Keratinocyte (primary cell): Measurements from ENCODE around the gene SPRED1. TPM values are rescaled to one million over a fixed set of nuclear protein-coding genes. Genes with fewer than 3 reads are reported as not detected.

ENCODE experiments used
- DNase-seq: peaks from one replicate; pipeline ENCODE4 v3.0.0-alpha.2; 2011; ENCODE audit warnings: low read depth, missing footprints, low spot score
- FAIRE-seq: peaks from 2 replicates; lab custom pipeline; 2011; peaks lifted over from hg19 to GRCh38; lab: Jason Lieb, UNC
- H2AFZ ChIP-seq: 2 replicates; pipeline ENCODE4 v1.6.0; 2012; ENCODE audit warnings: low read length, control low read depth, inconsistent platforms; ENCODE audit not compliant: control insufficient read depth
- H3K27ac ChIP-seq: 2 replicates; pipeline ENCODE4 v1.5.1; 2011; ENCODE audit warnings: low read length; ENCODE audit not compliant: control insufficient read depth, insufficient read depth
- H3K27me3 ChIP-seq: 3 replicates; pipeline ENCODE4 v1.6.0; 2011; ENCODE audit warnings: low read length; ENCODE audit not compliant: control insufficient read depth, insufficient read depth; ENCODE audit errors: extremely low read depth
- H3K36me3 ChIP-seq, 2 experiments: 2 replicates in 1 of 2; 3 replicates in 1 of 2; pipeline ENCODE4 v1.5.1; 2011; ENCODE audit warnings: low read length in 2 of 2, mild to moderate bottlenecking in 1 of 2; ENCODE audit not compliant: control insufficient read depth in 2 of 2, insufficient read depth in 2 of 2; ENCODE audit errors: extremely low read depth in 1 of 2
- H3K4me1 ChIP-seq: 3 replicates; pipeline ENCODE4 v1.5.1; 2011; ENCODE audit warnings: low read length; ENCODE audit not compliant: control insufficient read depth, insufficient read depth; ENCODE audit errors: extremely low read depth
- H3K4me2 ChIP-seq: 3 replicates; pipeline ENCODE4 v1.6.0; 2011; ENCODE audit warnings: low read depth, low read length; ENCODE audit not compliant: control insufficient read depth, insufficient read depth; ENCODE audit errors: extremely low read depth
- H3K4me3 ChIP-seq, 3 experiments: fragments of 200-600 bp in 1 of 3; sonication (generic) in 1 of 3; 2 replicates in 2 of 3; 3 replicates in 1 of 3; pipeline ENCODE4 v1.5.1; 2011 to 2016; ENCODE audit warnings: low read length in 3 of 3, mild to moderate bottlenecking in 3 of 3, control low read depth in 2 of 3, inconsistent platforms in 1 of 3, low read depth in 1 of 3, mixed read lengths in 1 of 3, mixed run types in 1 of 3, moderate library complexity in 1 of 3; ENCODE audit not compliant: control insufficient read depth in 2 of 3, insufficient read depth in 2 of 3; ENCODE audit errors: extremely low read depth in 1 of 3
- H3K79me2 ChIP-seq: 2 replicates; pipeline ENCODE4 v1.6.0; 2012; ENCODE audit warnings: low read length; ENCODE audit not compliant: control insufficient read depth, insufficient read depth
- H3K9ac ChIP-seq: 3 replicates; pipeline ENCODE4 v1.6.0; 2011; ENCODE audit warnings: low read length; ENCODE audit not compliant: control insufficient read depth, insufficient read depth; ENCODE audit errors: extremely low read depth
- H3K9me1 ChIP-seq: 3 replicates; pipeline ENCODE4 v1.6.0; 2011; ENCODE audit warnings: low read length; ENCODE audit not compliant: control insufficient read depth, insufficient read depth; ENCODE audit errors: extremely low read depth
- H3K9me3 ChIP-seq: 2 replicates; pipeline ENCODE4 v1.5.1; 2012; ENCODE audit warnings: low read depth, low read length; ENCODE audit not compliant: control insufficient read depth
- H4K20me1 ChIP-seq: 3 replicates; pipeline ENCODE4 v1.6.0; 2011; ENCODE audit warnings: low read length; ENCODE audit not compliant: control insufficient read depth, insufficient read depth; ENCODE audit errors: extremely low read depth
- EZH2 ChIP-seq: IDR thresholded peaks from one replicate; pipeline ENCODE4 v1.6.1; 2012; ENCODE audit warnings: inconsistent platforms, mild to moderate bottlenecking, low read length, moderate library complexity
- dilution Hi-C: fragments of 300-500 bp; cut with MboI; formaldehyde crosslinking; loops from one replicate; pipeline ENCODE4 v1.7.0; 2020; ENCODE audit warnings: low sequenced_read_pairs; ENCODE audit not compliant: extremely low pct_ligation_motif_present
- polyA plus RNA-seq, 5 experiments: library from polyadenylated mRNA; depleted of rRNA in 3 of 5; stranded (reverse) in 3 of 5; stranded (forward) in 1 of 5; unstranded in 1 of 5; fragments of >200 nt; gene quantifications; 1 replicate in 1 of 5; 2 replicates in 3 of 5; 3 replicates in 1 of 5; pipeline versions ENCODE4 v1.2.1 to v1.2.3, GENCODE V29; 2011 to 2012; ENCODE audit warnings: missing spikeins in 2 of 5, low read depth in 1 of 5, low replicate concordance in 1 of 5
- TF ChIP-seq, protein P1 (sequence below), 3 experiments: IDR thresholded peaks in 1 of 3; conservative IDR thresholded peaks in 1 of 3; optimal IDR thresholded peaks in 1 of 3; 2 replicates in 2 of 3; 3 replicates in 1 of 3; pipeline versions ENCODE3 to v1.5.1; 2011; ENCODE audit warnings: low read length in 3 of 3, mild to moderate bottlenecking in 3 of 3, moderate library complexity in 2 of 3, control low read depth in 1 of 3, inconsistent platforms in 1 of 3; ENCODE audit not compliant: insufficient read depth in 2 of 3; ENCODE audit errors: extremely low read depth in 1 of 3

SPRED1 gene
- polyA plus RNA-seq, 1 donor (not counting 4 experiments of a cell fraction or from before 2014, with no cell fraction given) = 11.5 TPM

DNA sequence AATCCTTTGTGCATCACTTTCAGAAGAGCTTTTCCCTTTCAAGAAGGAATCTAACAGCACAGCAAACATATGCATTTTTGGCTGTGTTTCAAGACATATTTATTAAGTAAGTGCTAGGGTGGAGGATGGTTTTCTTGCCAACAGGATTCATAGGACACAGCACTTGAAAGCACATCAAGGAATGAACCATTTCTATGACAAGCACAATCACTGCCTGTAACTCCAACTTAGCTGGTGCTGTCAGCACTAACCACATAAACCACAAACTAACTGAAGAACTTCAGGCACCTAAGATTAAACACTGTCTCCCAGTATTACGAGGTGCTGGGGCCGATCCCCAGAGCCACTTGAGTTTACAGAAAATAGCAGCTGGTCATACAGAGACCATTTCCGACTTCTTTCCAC is 35.4 kb upstream of the SPRED1 start:
- Histone ChIP-seq H3K79me2 (no peaks in the 10 kb centered on the region), H3K27me3 (no peaks in the 10 kb centered on the region), H3K36me3 (no peaks in the 10 kb centered on the region), H3K27ac (peak overlapping the region; percentile 65), H3K9me1 (no peaks in the 10 kb centered on the region), H3K4me2 (peak overlapping the region; percentile 65), H2AFZ (no peak overlapping the region), H3K4me3 (no peak overlapping the region), H3K9me3 (no peaks in the 10 kb centered on the region), H4K20me1 (no peaks in the 10 kb centered on the region), H3K9ac (no peak overlapping the region), H3K4me1 (peaks cover 23% of the 10 kb centered on the region)
- peak; percentile 92 for FAIRE-seq
- no peak for TF ChIP-seq EZH2
- TF ChIP-seq, protein P1, sequence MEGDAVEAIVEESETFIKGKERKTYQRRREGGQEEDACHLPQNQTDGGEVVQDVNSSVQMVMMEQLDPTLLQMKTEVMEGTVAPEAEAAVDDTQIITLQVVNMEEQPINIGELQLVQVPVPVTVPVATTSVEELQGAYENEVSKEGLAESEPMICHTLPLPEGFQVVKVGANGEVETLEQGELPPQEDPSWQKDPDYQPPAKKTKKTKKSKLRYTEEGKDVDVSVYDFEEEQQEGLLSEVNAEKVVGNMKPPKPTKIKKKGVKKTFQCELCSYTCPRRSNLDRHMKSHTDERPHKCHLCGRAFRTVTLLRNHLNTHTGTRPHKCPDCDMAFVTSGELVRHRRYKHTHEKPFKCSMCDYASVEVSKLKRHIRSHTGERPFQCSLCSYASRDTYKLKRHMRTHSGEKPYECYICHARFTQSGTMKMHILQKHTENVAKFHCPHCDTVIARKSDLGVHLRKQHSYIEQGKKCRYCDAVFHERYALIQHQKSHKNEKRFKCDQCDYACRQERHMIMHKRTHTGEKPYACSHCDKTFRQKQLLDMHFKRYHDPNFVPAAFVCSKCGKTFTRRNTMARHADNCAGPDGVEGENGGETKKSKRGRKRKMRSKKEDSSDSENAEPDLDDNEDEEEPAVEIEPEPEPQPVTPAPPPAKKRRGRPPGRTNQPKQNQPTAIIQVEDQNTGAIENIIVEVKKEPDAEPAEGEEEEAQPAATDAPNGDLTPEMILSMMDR (optimal IDR thresholded peaks at IDR 0.05 in 1 of 3, IDR thresholded peaks at IDR 0.05 in 1 of 3, conservative IDR thresholded peaks at IDR 0.05 in 1 of 3; ENCODE audit: extremely low read depth in 1 of 3, insufficient read depth in 2 of 3, low read length in 3 of 3) = no peak
- dilution Hi-C loops = no loop called here
- DNase-seq = no peak

DNA sequence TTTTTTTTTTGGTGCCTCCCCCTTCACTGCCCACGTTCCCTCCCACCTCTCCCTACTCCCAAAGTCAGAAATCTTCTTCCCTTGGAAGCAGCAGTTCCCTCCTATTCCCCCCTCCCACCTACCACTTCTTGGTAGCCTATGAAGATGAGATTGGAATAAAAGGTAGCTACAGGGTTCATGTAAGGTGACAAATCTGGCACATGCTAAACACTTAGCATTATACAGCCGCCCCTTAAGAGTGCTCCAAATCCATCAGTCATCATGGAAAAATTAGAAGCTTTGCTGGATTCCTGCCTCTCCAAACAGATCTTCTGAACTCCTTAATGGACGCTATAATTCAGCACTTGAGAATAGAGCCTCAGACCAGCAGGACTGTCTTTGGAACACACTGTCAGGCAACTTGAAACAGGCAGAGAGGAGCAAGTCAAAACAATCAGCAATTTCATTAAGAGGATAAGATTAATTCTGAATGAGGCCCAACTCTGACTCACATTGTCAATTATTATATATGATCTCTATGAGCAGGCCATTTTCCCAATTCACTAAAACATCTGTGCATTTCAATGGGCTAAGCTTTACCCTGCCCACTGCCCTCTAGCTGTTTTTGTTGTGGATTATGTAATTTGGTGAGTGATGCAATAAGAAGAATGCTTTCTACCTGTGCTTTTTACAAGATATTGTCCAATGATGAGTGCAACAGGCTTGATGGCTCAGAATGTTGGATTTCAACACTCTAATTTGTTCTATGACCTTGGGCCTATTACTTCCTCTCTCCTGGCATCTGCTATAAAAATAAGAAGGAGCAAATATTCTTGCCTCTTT is 34.6 kb upstream of the SPRED1 start:
- peaks cover 23% of the 10 kb centered on the region for H3K4me1 ChIP-seq
- DNase-seq (peak; percentile 62), FAIRE-seq (peak; percentile 81)
- H2AFZ ChIP-seq = no peak overlapping the region
- H3K27ac ChIP-seq = peak overlapping the region; percentile 65
- no peaks in the 10 kb centered on the region for H3K36me3 ChIP-seq
- no peaks in the 10 kb centered on the region for H4K20me1 ChIP-seq
- H3K9me1 ChIP-seq = no peaks in the 10 kb centered on the region
- no peak overlapping the region for H3K4me3 ChIP-seq
- H3K27me3 ChIP-seq = no peaks in the 10 kb centered on the region
- no peaks in the 10 kb centered on the region for H3K9me3 ChIP-seq
- H3K4me2 ChIP-seq = peak overlapping the region; percentile 65
- dilution Hi-C loops = no loop called here
- peak overlapping the region; percentile 7 for H3K9ac ChIP-seq
- TF ChIP-seq EZH2 = no peak
- TF ChIP-seq, protein P1 (optimal IDR thresholded peaks at IDR 0.05 in 1 of 3, IDR thresholded peaks at IDR 0.05 in 1 of 3, conservative IDR thresholded peaks at IDR 0.05 in 1 of 3; ENCODE audit: extremely low read depth in 1 of 3, insufficient read depth in 2 of 3, low read length in 3 of 3) = no peak
- no peaks in the 10 kb centered on the region for H3K79me2 ChIP-seq
